22Rv1 (cell line): ENCODE data around the gene APBB2.
A peak's percentile ranks its signal among the peaks of the same experiment; 100 is the strongest.

Source experiments
- H3K27ac ChIP-seq: fragments of 450-650 bp; 2 replicates; pipeline ENCODE4 v1.5.1; 2017
- CTCF ChIP-seq: fragments of 450-650 bp; IDR thresholded peaks from 2 replicates; pipeline ENCODE4 v1.5.1; 2017; ENCODE audit warnings: mild to moderate bottlenecking
- ZFX ChIP-seq: fragments of 450-650 bp; IDR thresholded peaks from 2 replicates; pipeline ENCODE4 v1.6.1; 2017; ENCODE audit warnings: antibody characterized with exemption, borderline replicate concordance

The APBB2 gene

GRCh38 chr4:41216294-41217019, 2.1 kb upstream of the APBB2 start:
- peak overlapping the region; percentile 85 for H3K27ac ChIP-seq

GRCh38 chr4:41215969-41216293, 1.6 kb upstream of the APBB2 start:
- TF ChIP-seq CTCF: no peak
- no peak for TF ChIP-seq ZFX

More at GRCh38 chr4:41216294-41217019, 2.1 kb upstream of the APBB2 start:
- TF ChIP-seq CTCF (peak; percentile 38), ZFX (no peak)

GRCh38 chr4:41215155-41215554, 813 bp upstream of the APBB2 start:
- TF ChIP-seq ZFX (no peak), CTCF (no peak)
- H3K27ac ChIP-seq: peak overlapping the region; percentile 85

More at GRCh38 chr4:41215969-41216293, 1.6 kb upstream of the APBB2 start:
- H3K27ac ChIP-seq: peak overlapping the region; percentile 85

GRCh38 chr4:41214825-41215146, 444 bp upstream of the APBB2 start:
- TF ChIP-seq ZFX: no peak
- TF ChIP-seq CTCF: peak; percentile 65
- peak overlapping the region; percentile 85 for H3K27ac ChIP-seq

- TF ChIP-seq CTCF: no peak
- TF ChIP-seq ZFX: no peak
- H3K27ac ChIP-seq: peak overlapping the region; percentile 85
Observed at GRCh38 chr4:41213625-41214135, 662 bp downstream of the APBB2 start.

- TF ChIP-seq ZFX (no peak), CTCF (peak; percentile 43)
- H3K27ac ChIP-seq: no peak overlapping the region
Observed at GRCh38 chr4:41212616-41213203, 1.6 kb downstream of the APBB2 start.

GRCh38 chr4:41211951-41212615, 2.3 kb downstream of the APBB2 start:
- no peak for TF ChIP-seq ZFX
- no peak overlapping the region for H3K27ac ChIP-seq
